ENCODE data around the gene CARD9. TPM values are rescaled to one million over a fixed set of nuclear protein-coding genes. Genes with fewer than 3 reads are reported as not detected.

CARD9 gene
- total RNA-seq, 1 experiment from 2014 or later = 1.1 TPM

DNA sequence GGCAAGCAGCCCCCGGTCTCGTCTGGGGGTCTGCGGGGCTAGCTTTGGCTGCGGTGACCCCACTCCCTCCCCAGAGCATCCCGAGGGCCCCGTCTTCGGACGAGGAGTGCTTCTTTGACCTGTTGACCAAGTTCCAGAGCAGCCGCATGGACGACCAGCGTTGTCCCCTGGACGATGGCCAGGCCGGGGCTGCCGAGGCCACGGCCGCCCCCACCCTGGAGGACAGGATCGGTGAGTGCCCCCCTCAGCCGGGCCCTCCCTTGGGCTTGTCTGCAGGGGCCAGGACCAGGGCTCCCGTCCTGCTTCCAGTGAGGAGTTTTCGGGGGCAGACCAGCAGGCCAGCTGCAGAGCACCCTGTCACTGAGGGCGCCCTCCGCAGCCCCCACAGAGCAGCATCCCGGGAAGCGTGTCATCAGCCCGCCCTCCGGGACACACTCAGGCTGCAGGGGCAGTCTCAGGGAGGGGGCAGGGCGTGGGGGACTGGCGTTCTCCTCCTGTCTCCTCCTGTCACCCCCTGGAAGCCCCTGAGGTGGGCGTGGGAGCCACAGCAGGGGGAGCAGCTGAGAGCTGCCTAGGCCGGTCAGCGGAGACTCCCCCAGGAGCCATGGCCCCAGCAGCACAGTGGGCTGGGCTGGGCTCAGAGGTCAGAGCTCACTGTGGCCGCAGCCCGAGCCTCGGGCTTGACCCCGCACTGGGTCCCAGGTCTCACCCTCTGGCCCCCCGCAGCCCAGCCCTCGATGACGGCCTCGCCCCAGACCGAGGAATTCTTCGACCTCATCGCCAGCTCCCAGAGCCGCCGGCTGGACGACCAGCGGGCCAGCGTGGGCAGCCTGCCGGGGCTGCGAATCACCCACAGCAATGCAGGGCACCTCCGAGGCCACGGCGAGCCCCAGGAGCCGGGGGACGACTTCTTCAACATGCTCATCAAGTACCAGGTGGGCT lies 17.6 kb downstream of the CARD9 start:
- no TSS peak for BruUV-seq (replicated peaks)
- Histone ChIP-seq H3K9me2 (replicated peaks; ENCODE audit: low read length) (no peaks in the 10 kb centered on the region), H3K27me3 (ENCODE audit: low read length) (no peaks in the 10 kb centered on the region), H3K79me2 (ENCODE audit: low read length) (no peaks in the 10 kb centered on the region), H3K36me3 (ENCODE audit: low read depth, low read length) (no peaks in the 10 kb centered on the region), H3K9me3 (ENCODE audit: low read length) (no peaks in the 10 kb centered on the region), H3K4me3 (ENCODE audit: low read length) (no peak overlapping the region), H3F3A (ENCODE audit: low read length, unreplicated experiment) (no peaks in the 10 kb centered on the region), H3K9ac (ENCODE audit: low read length) (no peak overlapping the region), H3K4me2 (ENCODE audit: low read length) (no peak overlapping the region), H2AFZ (ENCODE audit: low read length) (no peak overlapping the region), H3K4me1 (ENCODE audit: insufficient read depth, low read length) (peaks cover 6% of the 10 kb centered on the region; the same call in 1 of the 2 replicates), H4K20me1 (ENCODE audit: low read length) (no peaks in the 10 kb centered on the region), H3K27ac (ENCODE audit: low read length) (no peak overlapping the region)
- TF ChIP-seq, protein P1, sequence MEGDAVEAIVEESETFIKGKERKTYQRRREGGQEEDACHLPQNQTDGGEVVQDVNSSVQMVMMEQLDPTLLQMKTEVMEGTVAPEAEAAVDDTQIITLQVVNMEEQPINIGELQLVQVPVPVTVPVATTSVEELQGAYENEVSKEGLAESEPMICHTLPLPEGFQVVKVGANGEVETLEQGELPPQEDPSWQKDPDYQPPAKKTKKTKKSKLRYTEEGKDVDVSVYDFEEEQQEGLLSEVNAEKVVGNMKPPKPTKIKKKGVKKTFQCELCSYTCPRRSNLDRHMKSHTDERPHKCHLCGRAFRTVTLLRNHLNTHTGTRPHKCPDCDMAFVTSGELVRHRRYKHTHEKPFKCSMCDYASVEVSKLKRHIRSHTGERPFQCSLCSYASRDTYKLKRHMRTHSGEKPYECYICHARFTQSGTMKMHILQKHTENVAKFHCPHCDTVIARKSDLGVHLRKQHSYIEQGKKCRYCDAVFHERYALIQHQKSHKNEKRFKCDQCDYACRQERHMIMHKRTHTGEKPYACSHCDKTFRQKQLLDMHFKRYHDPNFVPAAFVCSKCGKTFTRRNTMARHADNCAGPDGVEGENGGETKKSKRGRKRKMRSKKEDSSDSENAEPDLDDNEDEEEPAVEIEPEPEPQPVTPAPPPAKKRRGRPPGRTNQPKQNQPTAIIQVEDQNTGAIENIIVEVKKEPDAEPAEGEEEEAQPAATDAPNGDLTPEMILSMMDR (conservative IDR thresholded peaks at IDR 0.05; ENCODE audit: low read depth, low read length) = no peak
- TF ChIP-seq EZH2 (IDR thresholded peaks at IDR 0.05; ENCODE audit: low read length, unreplicated experiment) (no peak), EZH2phosphoT487 (IDR thresholded peaks at IDR 0.05; ENCODE audit: borderline replicate concordance, low read length) (no peak)
- DNase-seq = no peak
- ATAC-seq = no peak
- intact Hi-C loops (cut with micrococcal nuclease) = no loop called here
- ChIA-PET POLR2A (ENCODE audit: unreplicated experiment) (no interaction called here), CTCF (no interaction called here)

DNA sequence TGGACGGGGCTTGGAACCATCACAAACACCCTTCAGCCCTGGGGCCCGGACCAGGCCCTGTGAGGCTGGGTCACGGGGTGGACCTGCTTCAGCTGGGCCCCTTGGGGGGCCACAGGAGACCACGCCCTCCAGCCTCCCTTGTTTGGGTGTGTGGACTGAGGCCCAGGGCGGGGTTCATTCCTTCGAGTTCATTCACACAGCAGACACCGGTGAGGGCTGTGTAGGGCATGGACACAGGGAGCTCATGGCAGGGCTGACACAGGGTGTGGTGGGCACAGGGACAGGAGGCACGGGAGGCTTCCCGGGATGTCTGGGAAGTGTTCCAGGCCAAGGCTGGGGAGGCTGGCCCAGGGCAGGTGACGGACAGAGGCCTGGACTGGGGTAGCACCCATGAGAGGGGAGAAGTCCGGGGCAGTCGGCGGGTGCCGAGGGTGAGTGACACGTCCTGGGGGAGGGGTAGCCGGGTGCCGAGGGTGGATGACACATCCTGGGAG lies 18.8 kb downstream of the CARD9 start:
- no peak overlapping the region for H3K27ac ChIP-seq (ENCODE audit: low read length)
- peak overlapping the region; percentile 22 for H3K4me2 ChIP-seq (ENCODE audit: low read length)
- H3K9ac ChIP-seq (ENCODE audit: low read length) = no peak overlapping the region
- ChIA-PET POLR2A (ENCODE audit: unreplicated experiment) (interaction anchor here (0.6 to 1.0 kb wide), 2 partner anchors 8 to 257 kb away, joined by 3 to 6 read pairs; no protein-coding TSS in a partner anchor), CTCF (no interaction called here)
- intact Hi-C loops (cut with micrococcal nuclease) = no loop called here
- H3K9me3 ChIP-seq (ENCODE audit: low read length) = no peaks in the 10 kb centered on the region
- no peaks in the 10 kb centered on the region for H4K20me1 ChIP-seq (ENCODE audit: low read length)
- TF ChIP-seq, protein P1 (conservative IDR thresholded peaks at IDR 0.05; ENCODE audit: low read depth, low read length) = no peak
- TF ChIP-seq EZH2 (IDR thresholded peaks at IDR 0.05; ENCODE audit: low read length, unreplicated experiment) (no peak), EZH2phosphoT487 (IDR thresholded peaks at IDR 0.05; ENCODE audit: borderline replicate concordance, low read length) (no peak)
- DNase-seq (peak; percentile 42), ATAC-seq (peak; percentile 74)
- no peaks in the 10 kb centered on the region for H3K9me2 ChIP-seq (replicated peaks; ENCODE audit: low read length)
- H3K4me1 ChIP-seq (ENCODE audit: insufficient read depth, low read length) = peaks cover 6% of the 10 kb centered on the region; the same call in 1 of the 2 replicates
- no peak overlapping the region for H2AFZ ChIP-seq (ENCODE audit: low read length)
- no TSS peak for BruUV-seq (replicated peaks)
- H3K79me2 ChIP-seq (ENCODE audit: low read length) = no peaks in the 10 kb centered on the region
- H3K27me3 ChIP-seq (ENCODE audit: low read length) = no peaks in the 10 kb centered on the region
- no peaks in the 10 kb centered on the region for H3F3A ChIP-seq (ENCODE audit: low read length, unreplicated experiment)
- H3K36me3 ChIP-seq (ENCODE audit: low read depth, low read length) = no peaks in the 10 kb centered on the region
- H3K4me3 ChIP-seq (ENCODE audit: low read length) = no peak overlapping the region
